Naive thymus-derived CD4-positive, alpha-beta T cell (primary cell): ENCODE results near the gene CCDC27. TPM values are rescaled to one million over a fixed set of nuclear protein-coding genes. Genes with fewer than 3 reads are reported as not detected.

Experiments
- ATAC-seq: fragments of 150-1000 bp; cut with Tn5 transposase; 2 replicates; pipeline ENCODE4 v1.10.0; 2021; ENCODE audit warnings: mild to moderate bottlenecking, moderate library complexity
- CTCF ChIA-PET: fragments of 350-600 bp; sonication (Branson Sonifier 250); formaldehyde crosslinking; loops from one replicate; lab custom pipeline; 2021; ENCODE audit warnings: antibody characterized with exemption; lab: Charles Lee
- POLR2A ChIA-PET: fragments of 350-600 bp; sonication (Branson Sonifier 250); formaldehyde crosslinking; loops from one replicate; lab custom pipeline; 2021; ENCODE audit warnings: antibody characterized with exemption, inconsistent platforms; lab: Charles Lee
- DNase-seq, 9 donors: peaks; one replicate each; pipeline versions ENCODE4 v3.0.0 to v3.0.0-alpha.2; 2020 to 2022; ENCODE audit warnings: mixed read lengths in 1 of 9
- H3K27ac ChIP-seq: one replicate; pipeline ENCODE4 v1.7.0; 2013; ENCODE audit warnings: mild to moderate bottlenecking, low read depth, low read length, moderate library complexity
- H3K27me3 ChIP-seq, 2 donors: one replicate each; pipeline ENCODE4 v1.7.0; 2013; ENCODE audit warnings: low read length in 2 of 2, mild to moderate bottlenecking in 2 of 2, moderate library complexity in 2 of 2; ENCODE audit not compliant: control insufficient read depth in 2 of 2, insufficient read depth in 2 of 2
- H3K36me3 ChIP-seq, 3 experiments: 1 replicate in 2 of 3; 2 replicates in 1 of 3; pipeline ENCODE4 v1.7.0; 2013; ENCODE audit warnings: low read length in 3 of 3, mild to moderate bottlenecking in 3 of 3, moderate library complexity in 1 of 3; ENCODE audit not compliant: insufficient read depth in 3 of 3, control insufficient read depth in 2 of 3
- H3K4me1 ChIP-seq, 2 donors: one replicate each; pipeline ENCODE4 v1.7.0; 2013; ENCODE audit warnings: low read length in 2 of 2, mild to moderate bottlenecking in 2 of 2, moderate library complexity in 1 of 2; ENCODE audit not compliant: control insufficient read depth in 2 of 2, insufficient read depth in 2 of 2
- H3K4me3 ChIP-seq: 2 replicates; pipeline ENCODE4 v1.7.0; 2013; ENCODE audit warnings: mild to moderate bottlenecking, low read length
- H3K9me3 ChIP-seq, 3 experiments: 1 replicate in 2 of 3; 2 replicates in 1 of 3; pipeline ENCODE4 v1.7.0; 2013; ENCODE audit warnings: low read length in 3 of 3; ENCODE audit not compliant: control insufficient read depth in 2 of 3
- H3K27ac Mint-ChIP-seq, 9 donors: one replicate each; pipeline ENCODE4 v1.8.0; 2020 to 2022; ENCODE audit warnings: mixed read lengths in 9 of 9, mild to moderate bottlenecking in 8 of 9, moderate library complexity in 5 of 9, inconsistent platforms in 2 of 9
- H3K27me3 Mint-ChIP-seq, 5 donors: one replicate each; pipeline ENCODE4 v1.8.0; 2021 to 2022; ENCODE audit warnings: mixed read lengths in 5 of 5, mild to moderate bottlenecking in 1 of 5
- H3K36me3 Mint-ChIP-seq, 5 donors: one replicate each; pipeline ENCODE4 v1.8.0; 2020 to 2022; ENCODE audit warnings: mixed read lengths in 5 of 5, mild to moderate bottlenecking in 3 of 5, inconsistent platforms in 1 of 5
- H3K4me1 Mint-ChIP-seq, 7 donors: one replicate each; pipeline ENCODE4 v1.8.0; 2020 to 2022; ENCODE audit warnings: mixed read lengths in 7 of 7, mild to moderate bottlenecking in 3 of 7, inconsistent platforms in 1 of 7
- H3K4me3 Mint-ChIP-seq, 10 donors: one replicate each; pipeline ENCODE4 v1.8.0; 2020 to 2022; ENCODE audit warnings: mild to moderate bottlenecking in 10 of 10, mixed read lengths in 10 of 10, moderate library complexity in 6 of 10, inconsistent platforms in 2 of 10
- H3K9me3 Mint-ChIP-seq, 11 donors: one replicate each; pipeline ENCODE4 v1.8.0; 2020 to 2022; ENCODE audit warnings: mixed read lengths in 11 of 11, mild to moderate bottlenecking in 4 of 11, inconsistent platforms in 1 of 11, moderate library complexity in 1 of 11
- intact Hi-C, 2 donors: fragments of 100-400 bp; cut with micrococcal nuclease; formaldehyde crosslinking; loops; one replicate each; pipeline ENCODE4 v1.15.1; 2023
- polyA plus RNA-seq, 2 donors: library from polyadenylated mRNA; unstranded; fragments of 300-500 nt; fragmentation: Illumina TruSeq; gene quantifications; one replicate each; pipeline ENCODE4 v1.2.3, GENCODE V29; 2021
- total RNA-seq, 6 experiments: library from RNA in 5 of 6; stranded (reverse) in 5 of 6; gene quantifications; 1 replicate in 5 of 6; 2 replicates in 1 of 6; pipeline ENCODE4 v1.2.3 and lab custom pipeline; 2021 to 2026

The CCDC27 gene
- total and polyA plus RNA-seq, 7 experiments from 2014 or later = not detected

GRCh38 chr1:3771108-3772026 is 19.1 kb downstream of the CCDC27 start:
- ChIA-PET CTCF (no interaction called here), POLR2A (no interaction called here)
- ATAC-seq (no peak), DNase-seq (peak in 1 of 9 donors; percentile 12)
- H3K4me3 ChIP-seq = peak overlapping the region; percentile 51
- H3K4me3 Mint-ChIP-seq = peak overlapping the region; percentile 57 to 83 (median 72)
- H3K27me3 ChIP-seq = no peaks in the 10 kb centered on the region
- peaks cover 5 to 22% (median 11%) of the 10 kb centered on the region in 7 donors for H3K4me1 Mint-ChIP-seq
- peaks cover 5 to 12% of the 10 kb centered on the region in 2 donors for H3K4me1 ChIP-seq
- intact Hi-C loops = loop anchor here (1.0 to 10.0 kb wide), 7 partner anchors 24 to 147 kb away; partner anchors contain the start of genes C1orf174 (in 2 of the 2), LRRC47 (in 2 of the 2), TPRG1L (in 1 of the 2) and WRAP73 (in 1 of the 2)
- H3K9me3 ChIP-seq = no peaks in the 10 kb centered on the region
- H3K36me3 ChIP-seq = no peaks in the 10 kb centered on the region
- H3K36me3 Mint-ChIP-seq = no peaks in the 10 kb centered on the region
- H3K27me3 Mint-ChIP-seq = peaks cover 0 to 3% (median 1%) of the 10 kb centered on the region in 5 donors
- H3K27ac Mint-ChIP-seq = peak overlapping the region in 4 of 9 donors; percentile 23 to 73 (median 64)
- H3K27ac ChIP-seq = peak overlapping the region; percentile 58
- no peaks in the 10 kb centered on the region for H3K9me3 Mint-ChIP-seq

GRCh38 chr1:3772027-3772714 is 19.9 kb downstream of the CCDC27 start:
- Histone ChIP-seq H3K27ac (peak overlapping the region; percentile 58), H3K4me1 (peaks cover 5 to 12% of the 10 kb centered on the region in 2 donors), H3K27me3 (no peaks in the 10 kb centered on the region), H3K36me3 (no peaks in the 10 kb centered on the region), H3K4me3 (peak overlapping the region; percentile 51), H3K9me3 (no peaks in the 10 kb centered on the region)
- Mint-ChIP-seq H3K9me3 (no peaks in the 10 kb centered on the region), H3K4me3 (peak overlapping the region; percentile 57 to 83 (median 72)), H3K36me3 (no peaks in the 10 kb centered on the region), H3K27ac (peak overlapping the region in 4 of 9 donors; percentile 23 to 73 (median 64)), H3K4me1 (peaks cover 5 to 22% (median 11%) of the 10 kb centered on the region in 7 donors), H3K27me3 (peaks cover 0 to 3% (median 0%) of the 10 kb centered on the region in 5 donors)
- ChIA-PET CTCF (no interaction called here), POLR2A (no interaction called here)
- ATAC-seq (peak; percentile 91), DNase-seq (peak; percentile 65 to 88 (median 80))
- intact Hi-C loops = loop anchor here (1.0 to 10.0 kb wide), 7 partner anchors 24 to 147 kb away; partner anchors contain the start of genes C1orf174 (in 2 of the 2), LRRC47 (in 2 of the 2), TPRG1L (in 1 of the 2) and WRAP73 (in 1 of the 2)

- no peaks in the 10 kb centered on the region for H3K9me3 Mint-ChIP-seq
- Histone ChIP-seq H3K27me3 (no peaks in the 10 kb centered on the region), H3K36me3 (no peaks in the 10 kb centered on the region), H3K4me1 (peaks cover 5 to 12% of the 10 kb centered on the region in 2 donors), H3K27ac (peak within 1 kb of the TSS; percentile 62), H3K4me3 (peak within 1 kb of the TSS; percentile 51), H3K9me3 (no peaks in the 10 kb centered on the region)
- ATAC-seq (no peak), DNase-seq (peak in 6 of 9 donors; percentile 8 to 33 (median 20))
- peaks cover 5 to 22% (median 11%) of the 10 kb centered on the region in 7 donors for H3K4me1 Mint-ChIP-seq
- POLR2A ChIA-PET = no interaction called here
- intact Hi-C loops = loop anchor here (1.0 to 10.0 kb wide), 7 partner anchors 23 to 148 kb away; partner anchors contain the start of genes C1orf174 (in 2 of the 2), LRRC47 (in 2 of the 2), TPRG1L (in 1 of the 2) and WRAP73 (in 1 of the 2)
- CTCF ChIA-PET = no interaction called here
- H3K36me3 Mint-ChIP-seq = no peaks in the 10 kb centered on the region
- peak within 1 kb of the TSS in 7 of 9 donors; percentile 23 to 73 (median 37) for H3K27ac Mint-ChIP-seq
- peaks cover 0 to 3% (median 0%) of the 10 kb centered on the region in 5 donors for H3K27me3 Mint-ChIP-seq
- H3K4me3 Mint-ChIP-seq = peak within 1 kb of the TSS; percentile 58 to 84 (median 73)
These were observed 20.7 kb downstream of the CCDC27 start, which contains the start of gene SMIM1 for GRCh38 chr1:3772715-3773571. Gene SMIM1 (plus strand): TSS chr1:3772749. CDS start chr1:3775374, 2,625 bp downstream.

DNA sequence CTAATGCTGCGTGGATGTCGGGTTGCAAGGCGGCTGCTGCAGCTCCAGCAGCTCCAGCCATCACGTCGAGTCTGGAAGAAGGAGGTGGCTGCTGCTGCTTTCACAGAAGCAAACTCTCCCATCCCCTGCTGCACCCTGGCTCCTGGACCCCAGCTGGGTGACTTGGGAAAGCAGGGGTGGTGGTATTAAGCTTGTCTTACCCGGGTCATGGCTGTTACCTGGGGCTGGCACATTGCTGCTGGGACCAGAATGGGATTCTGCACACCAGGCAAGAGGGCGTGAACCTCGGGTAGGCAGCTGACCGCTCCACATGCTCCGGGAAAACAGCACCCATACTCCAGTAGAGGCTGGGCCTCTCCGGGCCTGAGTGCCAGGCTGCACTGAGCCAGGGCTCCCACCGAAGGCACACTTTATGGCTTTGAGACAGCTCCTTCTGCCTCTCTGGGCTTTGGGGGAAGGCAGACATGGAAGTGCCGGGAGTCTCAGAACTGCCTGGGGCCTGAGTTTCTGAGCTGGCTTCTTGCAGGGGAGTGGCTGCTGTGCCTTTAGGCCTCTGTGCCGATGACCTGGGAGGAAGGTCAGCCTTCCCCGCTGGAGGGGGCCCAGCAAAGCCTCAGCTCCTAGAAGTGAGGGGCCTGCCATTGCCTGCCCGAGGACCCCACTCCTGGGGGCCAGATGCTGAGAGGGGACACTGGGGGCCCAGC is 21.5 kb downstream of the CCDC27 start:
- Mint-ChIP-seq H3K27me3 (peaks cover 0 to 3% (median 0%) of the 10 kb centered on the region in 5 donors), H3K36me3 (no peaks in the 10 kb centered on the region), H3K27ac (peak overlapping the region in 4 of 9 donors; percentile 28 to 67 (median 36)), H3K9me3 (no peaks in the 10 kb centered on the region), H3K4me3 (peak overlapping the region in 8 of 10 donors; percentile 9 to 77 (median 52)), H3K4me1 (peaks cover 5 to 22% (median 11%) of the 10 kb centered on the region in 7 donors)
- H3K27me3 ChIP-seq = no peaks in the 10 kb centered on the region
- peaks cover 0 to 6% (median 0%) of the 10 kb centered on the region in 3 experiments for H3K36me3 ChIP-seq
- H3K9me3 ChIP-seq = no peaks in the 10 kb centered on the region
- peaks cover 5 to 12% of the 10 kb centered on the region in 2 donors for H3K4me1 ChIP-seq
- ATAC-seq (no peak), DNase-seq (peak in 2 of 9 donors; percentile 10 to 13)
- H3K4me3 ChIP-seq = no peak overlapping the region
- ChIA-PET CTCF (no interaction called here), POLR2A (interaction anchor here (0.6 kb wide), 1 partner anchor 268 kb away, joined by 3 read pairs; no protein-coding TSS in a partner anchor)
- intact Hi-C loops = loop anchor here (2.0 to 10.0 kb wide), 3 partner anchors 23 to 149 kb away; partner anchors contain the start of genes C1orf174 (in 1 of the 2), LRRC47 (in 1 of the 2) and TPRG1L (in 1 of the 2)
- peak overlapping the region; percentile 62 for H3K27ac ChIP-seq

GRCh38 chr1:3774276-3774945 is 22.2 kb downstream of the CCDC27 start:
- H3K4me1 ChIP-seq = peaks cover 5 to 12% of the 10 kb centered on the region in 2 donors
- no peaks in the 10 kb centered on the region for H3K9me3 ChIP-seq
- ChIA-PET POLR2A (interaction anchor here (0.6 kb wide), 1 partner anchor 269 kb away, joined by 3 read pairs; no protein-coding TSS in a partner anchor), CTCF (no interaction called here)
- H3K4me1 Mint-ChIP-seq = peaks cover 5 to 22% (median 11%) of the 10 kb centered on the region in 7 donors
- peak overlapping the region; percentile 7 for H3K27ac ChIP-seq
- peaks cover 0 to 3% (median 0%) of the 10 kb centered on the region in 5 donors for H3K36me3 Mint-ChIP-seq
- no peak overlapping the region for H3K27ac Mint-ChIP-seq
- no peak for ATAC-seq
- no peak overlapping the region for H3K4me3 ChIP-seq
- H3K27me3 ChIP-seq = no peaks in the 10 kb centered on the region
- H3K4me3 Mint-ChIP-seq = no peak overlapping the region
- no peak for DNase-seq
- H3K27me3 Mint-ChIP-seq = peaks cover 0 to 3% (median 0%) of the 10 kb centered on the region in 5 donors
- intact Hi-C loops = loop anchor here in 1 of 2 donors (10.0 kb wide), 1 partner anchor 150 kb away; the partner anchor contains the start of gene TPRG1L
- peaks cover 0 to 13% (median 0%) of the 10 kb centered on the region in 3 experiments for H3K36me3 ChIP-seq
- no peaks in the 10 kb centered on the region for H3K9me3 Mint-ChIP-seq
